AG04450 (cell line): ENCODE results near the gene AVP. TPM values are rescaled to one million over a fixed set of nuclear protein-coding genes. Genes with fewer than 3 reads are reported as not detected.

Experiments
- CTCF ChIA-PET: fragments of 300-600, 350-600 bp; formaldehyde crosslinking; extraction: SDS; loops from one replicate; lab custom pipeline; 2022; ENCODE audit warnings: antibody characterized with exemption, inconsistent platforms; lab: Charles Lee
- POLR2A ChIA-PET: fragments of 350-600 bp; formaldehyde crosslinking; extraction: SDS; loops from one replicate; lab custom pipeline; 2021; ENCODE audit warnings: antibody characterized with exemption, inconsistent platforms; lab: Yijun Ruan, JAX
- DNase-seq: peaks from one replicate; pipeline ENCODE4 v3.0.0-alpha.2; 2011; ENCODE audit warnings: low read depth, low spot score
- H3K27ac ChIP-seq: one replicate; pipeline ENCODE4 v1.5.1; 2012; ENCODE audit warnings: low read depth, low read length, control low read depth
- H3K27me3 ChIP-seq: one replicate; pipeline ENCODE4 v1.6.0; 2012; ENCODE audit warnings: low read length; ENCODE audit not compliant: control insufficient read depth, insufficient read depth
- H3K4me3 ChIP-seq: 2 replicates; pipeline ENCODE4 v1.5.1; 2011; ENCODE audit warnings: mild to moderate bottlenecking, low read depth, low read length, control low read depth
- H3K9me3 ChIP-seq: 2 replicates; pipeline ENCODE4 v1.5.1; 2012; ENCODE audit warnings: low read length; ENCODE audit not compliant: control insufficient read depth, insufficient read depth
- polyA plus RNA-seq: library from polyadenylated mRNA; depleted of rRNA; stranded (reverse); fragments of >200 nt; gene quantifications from 2 replicates; pipeline ENCODE4 v1.2.3, GENCODE V29; 2011
- TF ChIP-seq, protein P1 (sequence below): IDR thresholded peaks from 2 replicates; pipeline ENCODE4 v1.5.1; 2011; ENCODE audit warnings: low read depth, low read length, control low read depth, inconsistent platforms

Gene AVP
- polyA plus RNA-seq, 1 experiment = not detected

DNA sequence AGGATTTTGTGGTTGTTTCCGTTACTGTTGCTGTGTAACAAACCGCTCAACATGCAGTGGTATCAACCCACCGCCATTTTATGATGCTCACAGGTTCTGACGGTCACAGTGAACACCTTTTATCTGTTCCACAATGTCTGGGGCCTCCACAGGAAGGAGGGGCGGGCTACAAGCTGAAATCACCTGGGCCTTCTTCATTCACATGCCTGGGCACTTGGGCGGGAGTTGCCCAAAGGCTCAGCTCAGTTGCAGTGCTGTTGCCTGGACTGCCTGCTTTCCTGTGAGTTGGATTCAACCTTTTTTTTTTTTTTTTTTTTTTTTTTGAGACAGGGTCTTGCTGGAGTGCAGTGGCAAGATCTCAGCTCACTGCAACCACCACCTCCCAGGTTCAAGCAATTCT, 16.7 kb upstream of the AVP start:
- CTCF ChIA-PET = interaction anchor here (0.7 kb wide), 1 partner anchor 56 kb away, joined by 9 read pairs; no protein-coding TSS in a partner anchor
- H3K27ac ChIP-seq = no peak overlapping the region
- POLR2A ChIA-PET = no interaction called here
- TF ChIP-seq, protein P1, sequence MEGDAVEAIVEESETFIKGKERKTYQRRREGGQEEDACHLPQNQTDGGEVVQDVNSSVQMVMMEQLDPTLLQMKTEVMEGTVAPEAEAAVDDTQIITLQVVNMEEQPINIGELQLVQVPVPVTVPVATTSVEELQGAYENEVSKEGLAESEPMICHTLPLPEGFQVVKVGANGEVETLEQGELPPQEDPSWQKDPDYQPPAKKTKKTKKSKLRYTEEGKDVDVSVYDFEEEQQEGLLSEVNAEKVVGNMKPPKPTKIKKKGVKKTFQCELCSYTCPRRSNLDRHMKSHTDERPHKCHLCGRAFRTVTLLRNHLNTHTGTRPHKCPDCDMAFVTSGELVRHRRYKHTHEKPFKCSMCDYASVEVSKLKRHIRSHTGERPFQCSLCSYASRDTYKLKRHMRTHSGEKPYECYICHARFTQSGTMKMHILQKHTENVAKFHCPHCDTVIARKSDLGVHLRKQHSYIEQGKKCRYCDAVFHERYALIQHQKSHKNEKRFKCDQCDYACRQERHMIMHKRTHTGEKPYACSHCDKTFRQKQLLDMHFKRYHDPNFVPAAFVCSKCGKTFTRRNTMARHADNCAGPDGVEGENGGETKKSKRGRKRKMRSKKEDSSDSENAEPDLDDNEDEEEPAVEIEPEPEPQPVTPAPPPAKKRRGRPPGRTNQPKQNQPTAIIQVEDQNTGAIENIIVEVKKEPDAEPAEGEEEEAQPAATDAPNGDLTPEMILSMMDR = no peak
- H3K4me3 ChIP-seq = no peak overlapping the region
- no peak for DNase-seq
- H3K9me3 ChIP-seq = no peaks in the 10 kb centered on the region
- no peaks in the 10 kb centered on the region for H3K27me3 ChIP-seq

DNA sequence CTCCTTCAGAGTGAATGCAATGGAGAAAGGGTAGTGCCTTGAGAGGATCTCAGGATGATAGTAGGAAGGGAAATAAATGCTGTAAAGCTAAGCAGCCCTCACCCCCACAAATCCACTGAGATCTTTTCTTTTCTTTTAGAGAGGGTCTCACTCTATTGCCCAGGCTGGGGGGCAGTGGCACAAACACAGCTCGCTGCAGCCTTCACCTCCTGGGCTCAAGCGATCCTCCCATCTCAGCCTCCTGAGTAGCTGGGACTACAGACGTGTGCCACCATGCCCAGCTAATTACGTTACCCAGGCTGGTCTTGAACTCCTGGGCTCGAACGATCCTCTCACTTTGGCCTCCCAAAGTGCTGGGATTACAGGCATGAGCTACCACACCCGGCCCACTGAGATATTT, 16.0 kb upstream of the AVP start:
- H3K4me3 ChIP-seq = no peak overlapping the region
- H3K27ac ChIP-seq = no peak overlapping the region
- no peaks in the 10 kb centered on the region for H3K9me3 ChIP-seq
- CTCF ChIA-PET = no interaction called here
- POLR2A ChIA-PET = no interaction called here
- H3K27me3 ChIP-seq = no peaks in the 10 kb centered on the region
- DNase-seq = no peak
- TF ChIP-seq, protein P1 = no peak

DNA sequence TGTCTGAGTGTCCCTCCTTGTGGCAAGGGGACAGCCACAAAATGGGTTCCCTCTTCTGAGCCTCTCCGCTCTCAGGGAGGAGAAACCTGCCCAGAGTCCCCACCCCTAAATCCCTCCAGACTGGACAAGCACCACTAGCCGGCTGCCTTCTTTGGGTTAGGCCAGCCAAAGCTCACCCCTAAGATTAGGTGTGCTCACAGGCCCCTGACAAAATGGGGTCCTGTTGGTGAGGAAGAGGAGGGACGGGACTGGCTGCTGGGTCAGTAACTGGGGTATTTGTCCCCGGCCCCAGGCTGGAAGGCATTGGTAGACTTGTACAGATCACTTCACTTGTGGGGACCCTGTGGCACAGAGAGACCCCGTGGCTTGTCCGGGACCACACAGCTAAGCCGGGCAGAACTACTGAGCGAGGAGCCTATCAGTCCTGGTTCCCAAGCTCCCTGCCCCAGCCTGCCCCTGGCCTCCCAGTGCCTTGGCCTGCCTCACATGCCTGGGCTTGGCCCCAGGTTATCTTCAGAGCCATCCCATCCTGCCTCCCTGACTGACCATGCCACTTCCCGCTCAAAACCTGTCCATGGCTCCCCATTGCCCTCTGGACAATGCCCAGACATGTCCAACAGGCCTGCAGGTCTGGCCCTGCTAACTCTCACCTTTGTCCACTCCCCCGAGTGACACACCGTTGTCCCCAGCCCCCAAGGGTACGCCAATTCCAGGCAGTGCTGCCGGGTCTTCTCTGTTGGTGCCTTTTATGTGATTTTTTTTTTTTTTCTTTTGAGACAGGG, 10.5 kb upstream of the AVP start:
- ChIA-PET POLR2A (no interaction called here), CTCF (no interaction called here)
- Histone ChIP-seq H3K9me3 (no peaks in the 10 kb centered on the region; the same call in 1 of the 2 replicates), H3K27me3 (peaks cover 12% of the 10 kb centered on the region), H3K4me3 (no peak overlapping the region), H3K27ac (no peak overlapping the region)
- TF ChIP-seq, protein P1 = no peak
- DNase-seq = no peak

DNA sequence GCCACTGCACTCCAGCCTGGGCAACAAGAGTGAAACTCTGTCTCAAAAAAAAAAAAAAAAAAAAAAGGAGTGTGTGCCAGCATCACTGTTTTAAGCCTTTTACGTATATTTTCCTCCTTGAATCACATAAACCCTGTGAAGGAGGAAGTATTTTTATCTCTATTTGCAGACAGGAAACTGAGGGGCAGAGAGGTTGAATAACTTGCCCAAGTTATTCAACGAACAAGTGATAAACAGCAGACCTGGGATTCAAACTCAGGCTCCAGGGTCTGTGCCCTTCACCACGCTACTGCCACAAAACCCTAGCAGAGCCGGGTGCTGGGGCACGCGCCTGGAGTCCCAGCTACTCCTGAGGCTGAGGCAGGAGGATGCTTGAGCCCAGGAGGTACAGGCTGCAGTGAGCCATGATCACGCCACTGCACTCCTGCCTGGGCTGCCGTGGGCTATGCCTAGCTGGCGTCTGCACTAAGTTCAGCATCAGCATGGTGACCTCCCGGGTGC, 9.4 kb upstream of the AVP start:
- ChIA-PET POLR2A (no interaction called here), CTCF (no interaction called here)
- H3K4me3 ChIP-seq = no peak overlapping the region
- no peak overlapping the region for H3K27ac ChIP-seq
- H3K27me3 ChIP-seq = peaks cover 13% of the 10 kb centered on the region
- no peak for DNase-seq
- no peaks in the 10 kb centered on the region; the same call in 1 of the 2 replicates for H3K9me3 ChIP-seq
- TF ChIP-seq, protein P1 = no peak
